DOHH2 (cell line): ENCODE results near the gene BRCA1.
"Not testable (repeated sequence)": the region's sequence is repeated elsewhere in the genome, so short reads cannot be mapped to it uniquely, and the experiment has no call there.

ENCODE experiments used
- H3F3A ChIP-seq: fragments of 200-600 bp; sonication (generic), shearing (Covaris generic); 2 replicates; pipeline ENCODE4 v1.6.0; 2016; ENCODE audit warnings: antibody characterized with exemption, mild to moderate bottlenecking; ENCODE audit not compliant: control insufficient read depth, insufficient read depth
- H3K27ac ChIP-seq: fragments of 200-600 bp; sonication (generic); 2 replicates; pipeline ENCODE4 v1.5.1; 2014; ENCODE audit warnings: low read depth, mild to moderate bottlenecking, low read length, moderate library complexity
- H3K27me3 ChIP-seq: fragments of 200-600 bp; sonication (generic); 2 replicates; pipeline ENCODE4 v1.6.1; 2014; ENCODE audit warnings: mild to moderate bottlenecking, low read length, mixed read lengths; ENCODE audit not compliant: control insufficient read depth
- H3K36me3 ChIP-seq: fragments of 200-600 bp; sonication (generic); 2 replicates; pipeline ENCODE4 v1.6.1; 2014; ENCODE audit warnings: mild to moderate bottlenecking, low read length, moderate library complexity, mixed read lengths; ENCODE audit not compliant: control insufficient read depth
- H3K4me1 ChIP-seq: fragments of 200-600 bp; sonication (generic); 2 replicates; pipeline ENCODE4 v1.6.1; 2014; ENCODE audit warnings: mild to moderate bottlenecking, low read length, mixed read lengths; ENCODE audit not compliant: control insufficient read depth
- H3K4me2 ChIP-seq: fragments of 200-600 bp; sonication (generic); 2 replicates; pipeline ENCODE4 v1.6.0; 2014; ENCODE audit warnings: mild to moderate bottlenecking, low read length, moderate library complexity
- H3K4me3 ChIP-seq: fragments of 200-600 bp; sonication (generic); 2 replicates; pipeline ENCODE4 v1.5.1; 2014; ENCODE audit warnings: mild to moderate bottlenecking, low read length, mixed read lengths
- H3K79me2 ChIP-seq: fragments of 200-600 bp; sonication (generic); 2 replicates; pipeline ENCODE4 v1.6.1; 2014; ENCODE audit warnings: mild to moderate bottlenecking, low read length, mixed read lengths; ENCODE audit not compliant: control insufficient read depth
- H3K9me2 ChIP-seq: fragments of 200-600 bp; sonication (generic); replicated peaks from 2 replicates; pipeline ENCODE4 v1.6.1; 2014; ENCODE audit warnings: mild to moderate bottlenecking, low read length, mixed read lengths; ENCODE audit not compliant: control insufficient read depth
- H3K9me3 ChIP-seq: fragments of 200-600 bp; sonication (generic); 2 replicates; pipeline ENCODE4 v1.6.1; 2014; ENCODE audit warnings: antibody characterized with exemption, low read length, mixed read lengths; ENCODE audit not compliant: control insufficient read depth, insufficient read depth
- H4K20me1 ChIP-seq: fragments of 200-600 bp; sonication (generic); 2 replicates; pipeline ENCODE4 v1.6.0; 2014; ENCODE audit warnings: low read depth, mild to moderate bottlenecking, antibody characterized with exemption, low read length, moderate library complexity; ENCODE audit not compliant: control insufficient read depth, insufficient read depth
- CTCF ChIP-seq: fragments of 200-600 bp; sonication (generic); IDR thresholded peaks from one replicate; pipeline ENCODE4 v1.5.1; 2014; ENCODE audit warnings: antibody characterized with exemption, mild to moderate bottlenecking, low read depth, low read length; ENCODE audit not compliant: poor library complexity, severe bottlenecking
- EZH2phosphoT487 ChIP-seq: fragments of 200-600 bp; sonication (generic); IDR thresholded peaks from 2 replicates; pipeline ENCODE4 v1.6.1; 2017; ENCODE audit warnings: borderline replicate concordance, mild to moderate bottlenecking, antibody characterized with exemption, low read length, moderate library complexity, mixed read lengths

The BRCA1 gene

GRCh38 chr17:43105146-43105545 lies 20.0 kb downstream of the BRCA1 start:
- no peak for TF ChIP-seq CTCF
- TF ChIP-seq EZH2phosphoT487 = no peak
- peaks cover 4% of the 10 kb centered on the region for H3F3A ChIP-seq
- no peaks in the 10 kb centered on the region for H4K20me1 ChIP-seq
- no peak overlapping the region for H3K4me2 ChIP-seq
- no peaks in the 10 kb centered on the region for H3K27me3 ChIP-seq
- no peak overlapping the region for H3K27ac ChIP-seq
- H3K4me3 ChIP-seq = no peak overlapping the region
- peaks cover 85% of the 10 kb centered on the region for H3K36me3 ChIP-seq
- peaks cover 5% of the 10 kb centered on the region; the same call in 1 of the 2 replicates for H3K79me2 ChIP-seq
- H3K9me2 ChIP-seq = no peaks in the 10 kb centered on the region
- H3K9me3 ChIP-seq = no peaks in the 10 kb centered on the region
- H3K4me1 ChIP-seq = no peaks in the 10 kb centered on the region

DNA sequence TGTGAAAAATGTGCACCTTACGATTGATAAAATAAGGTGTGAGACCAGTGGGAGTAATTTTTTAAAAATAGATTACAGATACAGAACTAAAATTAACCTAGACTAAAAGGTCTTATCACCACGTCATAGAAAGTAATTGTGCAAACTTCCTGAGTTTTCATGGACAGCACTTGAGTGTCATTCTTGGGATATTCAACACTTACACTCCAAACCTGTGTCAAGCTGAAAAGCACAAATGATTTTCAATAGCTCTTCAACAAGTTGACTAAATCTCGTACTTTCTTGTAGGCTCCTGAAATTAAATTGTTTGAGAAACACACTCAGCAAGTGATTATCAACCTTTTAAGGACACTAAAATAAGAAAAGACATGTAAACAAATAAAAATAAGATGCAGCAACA lies 20.5 kb downstream of the BRCA1 start:
- H3K27ac ChIP-seq = no peak overlapping the region
- no peaks in the 10 kb centered on the region for H4K20me1 ChIP-seq
- TF ChIP-seq CTCF (no peak), EZH2phosphoT487 (no peak)
- H3K4me2 ChIP-seq = no peak overlapping the region
- H3K27me3 ChIP-seq = no peaks in the 10 kb centered on the region
- H3K36me3 ChIP-seq = peaks cover 87% of the 10 kb centered on the region
- peaks cover 4% of the 10 kb centered on the region for H3F3A ChIP-seq
- peaks cover 5% of the 10 kb centered on the region; the same call in 1 of the 2 replicates for H3K79me2 ChIP-seq
- H3K9me3 ChIP-seq = no peaks in the 10 kb centered on the region
- H3K4me1 ChIP-seq = no peaks in the 10 kb centered on the region
- no peaks in the 10 kb centered on the region for H3K9me2 ChIP-seq
- no peak overlapping the region for H3K4me3 ChIP-seq

GRCh38 chr17:43095364-43095763 lies 29.8 kb downstream of the BRCA1 start:
- peaks cover 88% of the 10 kb centered on the region for H3K36me3 ChIP-seq
- not testable (repeated sequence) for H3K9me2 ChIP-seq, H3K4me3 ChIP-seq, H3K27me3 ChIP-seq, H3F3A ChIP-seq, H3K79me2 ChIP-seq, H3K9me3 ChIP-seq, H3K4me2 ChIP-seq, H4K20me1 ChIP-seq, H3K27ac ChIP-seq, H3K4me1 ChIP-seq

DNA sequence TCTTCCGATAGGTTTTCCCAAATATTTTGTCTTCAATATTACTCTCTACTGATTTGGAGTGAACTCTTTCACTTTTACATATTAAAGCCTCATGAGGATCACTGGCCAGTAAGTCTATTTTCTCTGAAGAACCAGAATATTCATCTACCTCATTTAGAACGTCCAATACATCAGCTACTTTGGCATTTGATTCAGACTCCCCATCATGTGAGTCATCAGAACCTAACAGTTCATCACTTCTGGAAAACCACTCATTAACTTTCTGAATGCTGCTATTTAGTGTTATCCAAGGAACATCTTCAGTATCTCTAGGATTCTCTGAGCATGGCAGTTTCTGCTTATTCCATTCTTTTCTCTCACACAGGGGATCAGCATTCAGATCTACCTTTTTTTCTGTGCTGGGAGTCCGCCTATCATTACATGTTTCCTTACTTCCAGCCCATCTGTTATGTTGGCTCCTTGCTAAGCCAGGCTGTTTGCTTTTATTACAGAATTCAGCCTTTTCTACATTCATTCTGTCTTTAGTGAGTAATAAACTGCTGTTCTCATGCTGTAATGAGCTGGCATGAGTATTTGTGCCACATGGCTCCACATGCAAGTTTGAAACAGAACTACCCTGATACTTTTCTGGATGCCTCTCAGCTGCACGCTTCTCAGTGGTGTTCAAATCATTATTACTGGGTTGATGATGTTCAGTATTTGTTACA lies 30.9 kb downstream of the BRCA1 start:
- Histone ChIP-seq H3K9me2 (no peaks in the 10 kb centered on the region), H3F3A (no peaks in the 10 kb centered on the region), H3K4me3 (no peak overlapping the region), H3K79me2 (no peaks in the 10 kb centered on the region), H3K36me3 (peaks cover 89% of the 10 kb centered on the region), H4K20me1 (no peaks in the 10 kb centered on the region), H3K9me3 (no peaks in the 10 kb centered on the region), H3K27me3 (no peaks in the 10 kb centered on the region), H3K27ac (no peak overlapping the region), H3K4me2 (no peak overlapping the region), H3K4me1 (no peaks in the 10 kb centered on the region)
- no peak for TF ChIP-seq EZH2phosphoT487
- TF ChIP-seq CTCF = no peak
